IPS-18c (cell line): ENCODE results near the gene PUS10.

Source experiments
- H3K4me3 ChIP-seq: 2 replicates; pipeline ENCODE4 v1.7.0; 2013; ENCODE audit warnings: low read depth, mild to moderate bottlenecking, low read length, moderate library complexity; ENCODE audit not compliant: insufficient read depth
- H3K9me3 ChIP-seq: one replicate; pipeline ENCODE4 v1.6.1; 2013; ENCODE audit warnings: mild to moderate bottlenecking, low read length, moderate library complexity; ENCODE audit not compliant: control insufficient read depth, insufficient read depth

The PUS10 gene

GRCh38 chr2:60980071-60980815, 37.8 kb downstream of the PUS10 start:
- no peaks in the 10 kb centered on the region for H3K9me3 ChIP-seq

GRCh38 chr2:60979231-60979630, 38.8 kb downstream of the PUS10 start:
- Histone ChIP-seq H3K9me3 (no peaks in the 10 kb centered on the region), H3K4me3 (no peak overlapping the region)

More at GRCh38 chr2:60980071-60980815, 37.8 kb downstream of the PUS10 start:
- no peak overlapping the region for H3K4me3 ChIP-seq

GRCh38 chr2:60977562-60977895, 40.5 kb downstream of the PUS10 start:
- H3K4me3 ChIP-seq: no peak overlapping the region
- H3K9me3 ChIP-seq: no peaks in the 10 kb centered on the region

GRCh38 chr2:60976875-60977561, 41.0 kb downstream of the PUS10 start:
- Histone ChIP-seq H3K4me3 (no peak overlapping the region), H3K9me3 (no peaks in the 10 kb centered on the region)

GRCh38 chr2:60976256-60976850, 41.7 kb downstream of the PUS10 start:
- Histone ChIP-seq H3K4me3 (no peak overlapping the region), H3K9me3 (no peaks in the 10 kb centered on the region)

GRCh38 chr2:60974652-60975051, 43.4 kb downstream of the PUS10 start:
- H3K4me3 ChIP-seq: no peak overlapping the region
- no peaks in the 10 kb centered on the region for H3K9me3 ChIP-seq

GRCh38 chr2:60973705-60974104, 44.4 kb downstream of the PUS10 start:
- Histone ChIP-seq H3K4me3 (no peak overlapping the region), H3K9me3 (no peaks in the 10 kb centered on the region)

- H3K4me3 ChIP-seq: no peak overlapping the region
- H3K9me3 ChIP-seq: no peaks in the 10 kb centered on the region
Observed at GRCh38 chr2:60972889-60973656, 45.0 kb downstream of the PUS10 start.

- no peaks in the 10 kb centered on the region for H3K9me3 ChIP-seq
- no peak overlapping the region for H3K4me3 ChIP-seq
Observed at GRCh38 chr2:60966507-60967405, 51.3 kb downstream of the PUS10 start.

- no peak overlapping the region for H3K4me3 ChIP-seq
Observed at GRCh38 chr2:60965499-60965785, 52.6 kb downstream of the PUS10 start.

GRCh38 chr2:60964651-60965498, 53.2 kb downstream of the PUS10 start:
- H3K4me3 ChIP-seq: no peak overlapping the region
- no peaks in the 10 kb centered on the region for H3K9me3 ChIP-seq

More at GRCh38 chr2:60965499-60965785, 52.6 kb downstream of the PUS10 start:
- no peaks in the 10 kb centered on the region for H3K9me3 ChIP-seq

- Histone ChIP-seq H3K9me3 (no peaks in the 10 kb centered on the region), H3K4me3 (no peak overlapping the region)
Observed at GRCh38 chr2:60963190-60963589, 54.9 kb downstream of the PUS10 start.

- H3K4me3 ChIP-seq: no peak overlapping the region
- no peaks in the 10 kb centered on the region for H3K9me3 ChIP-seq
Observed at GRCh38 chr2:60962528-60962927, 55.5 kb downstream of the PUS10 start.

GRCh38 chr2:60961457-60961856, 56.6 kb downstream of the PUS10 start:
- H3K4me3 ChIP-seq: no peak overlapping the region
- no peaks in the 10 kb centered on the region for H3K9me3 ChIP-seq

- Histone ChIP-seq H3K4me3 (no peak overlapping the region), H3K9me3 (no peaks in the 10 kb centered on the region)
Observed at GRCh38 chr2:60960706-60961105, 57.3 kb downstream of the PUS10 start.

- Histone ChIP-seq H3K9me3 (no peaks in the 10 kb centered on the region), H3K4me3 (no peak overlapping the region)
Observed at GRCh38 chr2:60959501-60959900, 58.6 kb downstream of the PUS10 start.
